NCI-H146 treated with DMSO at 0.1 percent for 48 hours (cell line): ENCODE results near the gene C10orf95.
"Not testable (repeated sequence)": the region's sequence is repeated elsewhere in the genome, so short reads cannot be mapped to it uniquely, and the experiment has no call there.

Source experiments
- DNase-seq: peaks from one replicate; lab custom pipeline; 2025; ENCODE audit not compliant: unreplicated experiment; lab: John Stamatoyannopoulos, UW

Gene C10orf95

DNA sequence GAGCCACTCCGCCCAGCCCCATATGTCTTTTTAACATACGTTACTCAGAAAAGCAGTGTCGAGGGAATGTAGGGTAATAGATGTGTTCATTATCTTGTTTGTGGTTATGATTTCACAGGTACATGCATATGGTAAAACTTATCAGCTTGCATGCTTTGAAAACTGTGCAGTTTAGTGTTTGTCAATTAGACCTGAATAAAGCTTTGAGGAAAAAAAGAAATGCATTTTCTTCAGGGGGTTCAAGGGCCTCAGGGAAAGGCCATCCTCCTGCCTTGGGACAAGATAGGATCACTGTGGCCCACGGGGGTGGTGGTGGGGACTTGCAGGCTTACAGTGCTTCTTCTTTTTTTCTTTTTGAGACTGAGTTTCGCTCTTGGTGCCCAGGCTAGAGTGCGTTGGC is 16.0 kb upstream of the C10orf95 start:
- DNase-seq: no peak

DNA sequence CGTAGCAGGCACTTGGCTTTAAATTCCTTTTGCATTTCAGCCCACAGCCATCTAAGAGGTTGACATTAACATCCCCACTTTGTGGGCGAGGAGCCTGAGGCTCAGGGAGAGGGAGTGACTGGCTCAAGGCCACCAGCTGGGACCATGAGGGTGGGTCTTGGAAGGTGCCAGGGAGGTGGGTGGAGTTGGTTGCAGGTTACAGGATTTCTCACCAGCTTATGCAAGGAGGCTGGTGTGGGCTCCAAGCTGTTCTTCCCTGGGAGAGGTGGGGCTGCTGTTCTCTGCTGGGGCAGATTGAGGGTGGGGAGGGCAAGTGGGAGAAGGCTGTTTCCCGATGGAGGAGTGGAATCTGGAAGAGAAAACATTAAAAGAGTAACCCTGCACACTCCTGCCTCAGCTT is 14.1 kb upstream of the C10orf95 start:
- no peak for DNase-seq

DNA sequence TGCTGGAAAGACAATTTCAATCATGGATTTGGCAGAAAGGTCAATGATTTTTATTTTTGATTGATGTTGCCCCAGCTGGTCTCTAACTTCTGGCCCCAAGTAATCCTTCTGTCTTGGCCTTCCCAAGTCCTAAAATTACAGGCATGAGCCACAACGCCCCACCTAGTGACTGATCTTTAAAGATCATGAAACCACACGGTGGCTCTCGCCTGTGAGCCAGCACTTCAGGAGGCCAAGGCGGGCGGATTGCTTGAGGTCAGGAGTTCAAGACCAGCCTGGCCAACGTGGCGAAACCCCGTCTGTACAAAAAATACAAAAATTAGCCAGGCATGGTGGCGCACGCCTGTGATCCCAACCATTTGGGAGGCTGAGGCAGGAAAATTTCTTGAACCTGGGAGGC is 12.6 kb upstream of the C10orf95 start:
- DNase-seq: no peak

DNA sequence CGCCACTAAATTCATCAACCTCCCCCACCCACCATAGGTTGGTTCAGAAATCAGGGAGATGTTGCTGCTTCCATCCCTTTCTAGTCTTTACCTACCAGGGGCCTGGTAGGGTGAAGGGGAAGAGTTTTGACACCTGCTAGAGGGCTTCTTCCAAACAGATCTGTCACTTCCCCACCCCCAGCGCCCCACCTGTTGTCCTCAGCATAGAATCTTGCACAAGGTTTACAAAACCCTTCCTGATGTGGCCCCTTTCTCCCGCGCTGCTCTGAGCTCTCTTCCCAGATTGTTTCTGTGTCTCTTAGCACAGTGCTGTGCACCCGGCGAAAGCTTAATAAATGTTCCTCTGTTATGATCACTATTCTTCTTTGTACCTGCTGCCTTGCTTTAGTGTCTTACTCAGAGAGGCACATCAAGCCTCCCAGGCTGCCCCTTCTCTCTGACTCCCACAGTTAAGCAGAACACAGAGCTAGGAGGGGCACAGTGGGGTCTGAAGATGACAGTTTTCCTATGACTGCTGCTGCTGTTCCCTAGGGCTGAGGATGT is 11.2 kb upstream of the C10orf95 start:
- no peak for DNase-seq

DNA sequence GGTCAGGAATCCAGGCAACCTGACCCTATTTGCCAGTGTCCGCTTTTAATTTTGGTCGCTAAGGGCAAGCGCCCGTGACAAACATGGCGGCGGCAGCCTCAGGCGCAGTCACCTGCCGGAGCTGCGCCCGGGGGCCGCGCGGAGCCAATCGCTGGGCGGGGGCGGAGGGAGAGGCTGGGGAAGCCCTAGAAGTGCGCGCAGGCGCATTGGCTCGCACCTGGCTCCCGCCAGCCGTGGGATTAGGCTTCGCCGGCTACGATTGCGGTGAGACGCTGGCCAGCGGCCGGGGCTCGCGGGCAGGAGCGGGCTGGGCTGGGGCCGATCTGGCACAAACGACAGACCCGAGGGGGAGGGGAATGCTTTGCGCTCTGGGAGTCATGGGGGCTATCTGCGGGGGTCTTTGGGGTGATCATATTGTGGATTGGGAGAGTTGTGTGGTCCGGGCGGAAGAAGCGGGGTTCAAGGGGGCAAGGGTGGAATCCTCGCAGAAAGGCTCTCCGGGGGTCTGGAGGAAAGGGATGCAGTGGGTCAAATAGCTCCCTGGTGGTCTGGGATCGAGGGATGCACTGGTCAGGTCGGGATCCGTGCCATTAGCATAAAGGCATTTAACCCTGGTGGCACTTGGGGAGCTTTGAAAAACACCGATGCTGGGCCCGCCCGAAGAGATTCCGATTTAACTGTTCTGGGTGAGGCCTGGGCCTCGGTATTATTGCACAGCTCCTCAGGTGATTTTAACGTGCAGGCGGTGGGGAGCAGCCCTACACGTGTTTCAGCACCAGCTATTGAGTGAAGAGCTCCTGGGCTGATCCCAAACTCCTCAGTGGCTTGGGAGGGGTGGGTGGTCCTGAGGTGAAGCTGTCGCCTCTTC is 10.1 kb upstream of the C10orf95 start:
- DNase-seq: peak; percentile 83

- DNase-seq: no peak
Observed at GRCh38 chr10:102460836-102461186, 9.5 kb upstream of the C10orf95 start.

DNA sequence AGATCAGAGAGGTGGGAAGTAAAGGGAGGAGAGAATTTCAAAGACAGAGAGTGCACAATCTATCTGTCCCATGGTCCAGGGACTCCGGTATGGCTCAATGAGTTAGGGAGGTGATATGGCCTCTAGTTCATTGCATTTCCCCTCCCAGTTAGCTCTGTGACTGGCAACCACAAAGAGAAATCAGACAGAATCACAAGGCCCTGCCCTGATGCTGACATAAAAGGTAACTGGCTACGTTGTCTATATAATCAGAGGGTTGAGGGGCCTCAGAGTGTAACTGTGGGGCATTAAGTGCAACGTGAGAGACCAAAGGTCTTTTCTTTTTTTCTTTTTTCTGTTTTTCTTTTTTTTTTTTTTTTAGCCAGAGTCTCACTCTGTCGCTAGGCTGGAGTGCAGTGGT is 7.3 kb upstream of the C10orf95 start:
- DNase-seq: no peak

- no peak for DNase-seq
Observed at GRCh38 chr10:102457591-102458150, 6.3 kb upstream of the C10orf95 start.

DNA sequence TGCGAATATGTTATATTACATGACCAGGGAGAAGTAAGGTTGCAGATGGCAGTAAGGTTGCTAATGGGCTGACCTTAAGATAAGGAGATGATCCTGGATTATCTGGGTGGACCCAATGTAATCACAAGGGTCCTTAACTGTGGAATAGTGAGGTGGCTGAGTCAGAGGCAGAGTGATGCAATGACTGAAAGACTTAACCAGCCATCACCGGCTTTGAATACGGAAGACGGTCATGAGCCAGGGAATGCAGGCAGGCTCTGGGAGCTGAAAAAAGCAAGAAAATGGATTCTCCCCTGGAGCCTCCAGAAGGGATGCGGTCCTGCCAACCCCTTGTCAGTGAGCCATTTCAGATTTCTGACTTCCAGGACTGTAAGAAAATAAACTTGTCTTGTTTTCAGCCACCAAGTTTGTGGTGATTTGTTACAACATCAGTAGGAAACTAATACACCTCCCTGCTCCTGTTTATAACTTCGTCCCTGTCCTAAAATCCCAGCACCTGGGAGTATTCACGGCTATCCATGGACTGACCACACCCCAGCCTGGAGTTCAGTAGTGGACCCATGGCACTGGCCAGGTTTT is 4.6 kb upstream of the C10orf95 start:
- no peak for DNase-seq

- not testable (repeated sequence) for DNase-seq
Observed at GRCh38 chr10:102454662-102455487, 3.5 kb upstream of the C10orf95 start.

- no peak for DNase-seq
Observed at GRCh38 chr10:102453502-102453901, 2.2 kb upstream of the C10orf95 start.

- no peak for DNase-seq
Observed at GRCh38 chr10:102452672-102453340, 1.5 kb upstream of the C10orf95 start.

- DNase-seq: peak; percentile 76
Observed at GRCh38 chr10:102450374-102451104, 804 bp downstream of the C10orf95 start.

- no peak for DNase-seq
Observed at GRCh38 chr10:102450124-102450373, 1.3 kb downstream of the C10orf95 start.

DNA sequence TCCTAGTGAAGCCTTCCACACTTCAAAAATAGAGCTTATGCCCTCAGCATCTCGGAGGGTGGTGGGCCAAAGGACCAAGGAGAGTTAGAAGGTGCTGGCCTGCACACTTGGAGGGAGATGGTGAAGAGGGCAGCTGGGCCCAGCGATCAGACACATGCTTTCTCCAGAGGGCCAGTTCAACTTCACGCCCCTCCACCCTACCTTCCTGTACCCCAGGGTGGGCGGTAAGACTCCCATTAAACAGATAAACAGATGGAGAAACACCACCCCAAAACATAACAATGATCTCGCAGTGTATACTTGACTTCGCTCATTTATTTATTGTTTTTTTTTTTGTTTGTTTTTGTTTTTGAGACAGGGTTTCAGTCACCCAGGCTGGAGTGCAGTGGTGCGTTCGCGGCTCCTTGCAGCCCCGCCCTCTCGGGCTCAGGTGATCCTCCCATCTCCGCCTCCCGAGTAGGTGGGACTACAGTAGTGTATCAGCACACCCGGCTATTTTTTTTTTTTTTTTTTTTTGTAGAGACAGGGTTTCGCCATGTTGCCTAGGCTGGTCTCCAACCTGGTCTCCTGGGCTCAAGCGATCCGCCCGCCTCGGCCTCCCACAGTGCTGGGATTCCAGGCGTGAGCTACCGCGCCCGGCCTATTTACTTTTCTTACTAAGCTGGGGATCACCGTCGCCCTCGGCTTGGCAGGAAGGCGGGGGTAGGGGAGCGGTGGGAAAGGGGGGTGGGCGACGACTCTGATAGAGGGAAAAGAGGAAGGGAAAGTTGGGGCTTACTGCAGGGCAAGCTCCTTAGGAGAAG is 1.8 kb downstream of the C10orf95 start:
- peak; percentile 85 for DNase-seq

GRCh38 chr10:102444851-102445250 is 6.5 kb downstream of the C10orf95 start:
- no peak for DNase-seq

DNA sequence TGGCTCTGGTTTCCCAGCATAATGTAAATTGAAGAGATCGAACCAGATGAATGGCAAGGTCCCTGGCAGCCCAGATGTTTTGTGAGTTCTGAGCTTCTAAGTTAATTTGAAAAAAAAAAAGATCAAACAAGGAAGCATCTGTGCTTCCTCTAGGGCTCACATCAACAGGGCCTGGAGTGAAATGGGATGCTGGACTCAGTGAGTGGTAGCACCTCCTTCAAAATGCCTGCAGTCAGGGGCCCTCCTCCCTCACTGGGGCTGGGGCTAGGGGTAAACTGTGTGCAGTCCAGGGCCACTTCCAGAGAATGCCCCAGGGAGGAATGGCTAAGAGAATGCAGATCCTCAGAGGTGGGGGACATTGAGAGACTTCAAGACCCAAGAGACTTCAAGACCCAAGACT is 13.0 kb downstream of the C10orf95 start:
- no peak for DNase-seq

DNA sequence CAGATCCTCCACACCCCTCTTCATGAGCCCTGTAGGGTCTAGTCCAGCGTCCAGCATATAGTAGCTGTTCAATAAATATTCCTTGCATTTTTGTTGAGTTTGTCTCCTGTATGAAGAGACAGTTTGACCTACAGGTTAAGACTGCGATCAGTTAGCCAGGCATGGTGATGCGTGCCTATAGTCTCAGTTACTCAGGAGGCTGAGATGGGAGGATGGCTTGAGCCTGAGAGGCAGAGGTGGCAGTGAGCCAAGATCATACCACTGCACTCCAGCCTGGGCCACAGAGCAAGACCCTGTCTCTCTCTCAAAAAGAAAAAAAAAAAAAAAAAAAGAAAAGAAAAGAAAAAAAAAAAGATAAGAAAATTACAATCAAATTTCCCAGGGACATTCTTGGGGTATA is 13.8 kb downstream of the C10orf95 start:
- no peak for DNase-seq

DNA sequence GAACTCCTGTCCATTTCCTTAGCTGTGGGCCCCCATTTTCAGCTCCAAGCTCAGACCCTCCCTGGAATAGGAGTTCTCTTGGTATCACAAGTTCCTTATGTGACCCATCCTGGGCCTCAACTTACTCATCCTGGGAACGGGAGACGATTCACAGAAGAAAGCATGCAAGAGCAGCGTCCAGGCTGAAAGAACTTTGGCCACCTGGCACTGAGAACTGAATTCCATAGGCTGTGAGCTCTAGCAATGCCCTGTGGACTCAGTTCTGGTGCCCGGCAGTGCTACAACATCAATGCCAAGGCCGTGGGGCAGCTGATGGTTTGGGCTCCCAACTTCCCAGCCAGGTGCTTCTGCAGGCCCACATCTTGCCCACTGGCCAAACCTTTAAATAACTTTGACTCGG is 15.0 kb downstream of the C10orf95 start:
- DNase-seq: no peak
